GM13976 (cell line): ENCODE measurements around the gene NXPE2.

ENCODE experiments used
- DNase-seq: peaks from one replicate; pipeline ENCODE4 v3.0.0; 2012; ENCODE audit warnings: low spot score
- CTCF ChIP-seq: IDR thresholded peaks from 2 replicates; pipeline ENCODE4 v1.5.1; 2012; ENCODE audit warnings: borderline replicate concordance, mild to moderate bottlenecking; ENCODE audit not compliant: insufficient read depth; ENCODE audit errors: extremely low read depth, missing control alignments, control extremely low read depth
- in situ Hi-C: fragments of 300-500 bp; cut with MboI; formaldehyde crosslinking; loops from one replicate; pipeline ENCODE4 v1.12.0; 2022; ENCODE audit warnings: low sequenced_read_pairs, mixed read lengths, inconsistent platforms; ENCODE audit not compliant: unreplicated experiment

NXPE2 gene

GRCh38 chr11:114738954-114739353 lies 60.6 kb downstream of the NXPE2 start:
- peak; percentile 76 for TF ChIP-seq CTCF
- in situ Hi-C loops, result no loop called here
- DNase-seq, result peak; percentile 41

GRCh38 chr11:114745150-114745671 lies 66.9 kb downstream of the NXPE2 start:
- no peak for DNase-seq
- TF ChIP-seq CTCF, result no peak
- in situ Hi-C loops, result no loop called here

- TF ChIP-seq CTCF, result no peak
- in situ Hi-C loops, result no loop called here
- no peak for DNase-seq
These were observed 67.7 kb downstream of the NXPE2 start for GRCh38 chr11:114746013-114746412.
